ENCODE measurements around the gene FAM204A.

FAM204A gene

DNA sequence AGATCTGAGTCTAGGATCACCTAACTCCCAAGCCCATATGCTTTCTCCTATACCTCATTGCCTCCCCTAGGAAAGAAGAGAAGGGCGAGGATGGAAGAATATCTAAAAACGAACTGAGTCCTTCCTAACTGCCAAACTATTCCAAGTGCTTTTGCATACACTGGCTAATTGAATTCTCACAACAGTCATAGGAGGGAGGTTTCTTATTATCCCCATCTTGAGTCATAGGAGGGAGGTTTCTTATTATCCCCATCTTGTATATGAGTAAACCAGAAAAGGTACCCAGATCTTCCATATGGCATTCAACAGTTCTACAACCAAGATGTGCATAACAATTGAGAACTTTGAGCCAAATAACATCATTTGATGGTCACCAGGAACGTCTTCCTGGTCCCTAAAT lies 13.1 kb upstream of the FAM204A start:
- Histone ChIP-seq H3K27me3 (ENCODE audit: insufficient read depth, low read length, poor library complexity, severe bottlenecking) (peaks cover 6% of the 10 kb centered on the region), H3F3A (ENCODE audit: low read depth) (no peaks in the 10 kb centered on the region), H3K4me1 (ENCODE audit: insufficient read depth, low read length, poor library complexity, severe bottlenecking) (no peaks in the 10 kb centered on the region), H3K4me3 (ENCODE audit: low read length, poor library complexity, severe bottlenecking) (no peak overlapping the region), H3K9me2 (replicated peaks; ENCODE audit: low read depth, low read length) (no peaks in the 10 kb centered on the region), H3K9ac (ENCODE audit: low read depth, low read length, poor library complexity, severe bottlenecking) (no peak overlapping the region), H3K36me3 (ENCODE audit: insufficient read depth, low read length) (no peaks in the 10 kb centered on the region), H3K79me2 (ENCODE audit: insufficient read depth, low read length) (no peaks in the 10 kb centered on the region), H3K9me3 (ENCODE audit: insufficient read depth, low read depth, low read length) (no peaks in the 10 kb centered on the region), H3K4me2 (ENCODE audit: low read depth, low read length, poor library complexity, severe bottlenecking) (no peak overlapping the region), H2AFZ (ENCODE audit: low read length) (no peak overlapping the region), H4K20me1 (ENCODE audit: insufficient read depth, low read length, poor library complexity, severe bottlenecking) (no peaks in the 10 kb centered on the region)
- no peak for TF ChIP-seq EZH2phosphoT487 (IDR thresholded peaks at IDR 0.05; ENCODE audit: borderline replicate concordance)
- TF ChIP-seq, protein P1, sequence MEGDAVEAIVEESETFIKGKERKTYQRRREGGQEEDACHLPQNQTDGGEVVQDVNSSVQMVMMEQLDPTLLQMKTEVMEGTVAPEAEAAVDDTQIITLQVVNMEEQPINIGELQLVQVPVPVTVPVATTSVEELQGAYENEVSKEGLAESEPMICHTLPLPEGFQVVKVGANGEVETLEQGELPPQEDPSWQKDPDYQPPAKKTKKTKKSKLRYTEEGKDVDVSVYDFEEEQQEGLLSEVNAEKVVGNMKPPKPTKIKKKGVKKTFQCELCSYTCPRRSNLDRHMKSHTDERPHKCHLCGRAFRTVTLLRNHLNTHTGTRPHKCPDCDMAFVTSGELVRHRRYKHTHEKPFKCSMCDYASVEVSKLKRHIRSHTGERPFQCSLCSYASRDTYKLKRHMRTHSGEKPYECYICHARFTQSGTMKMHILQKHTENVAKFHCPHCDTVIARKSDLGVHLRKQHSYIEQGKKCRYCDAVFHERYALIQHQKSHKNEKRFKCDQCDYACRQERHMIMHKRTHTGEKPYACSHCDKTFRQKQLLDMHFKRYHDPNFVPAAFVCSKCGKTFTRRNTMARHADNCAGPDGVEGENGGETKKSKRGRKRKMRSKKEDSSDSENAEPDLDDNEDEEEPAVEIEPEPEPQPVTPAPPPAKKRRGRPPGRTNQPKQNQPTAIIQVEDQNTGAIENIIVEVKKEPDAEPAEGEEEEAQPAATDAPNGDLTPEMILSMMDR (conservative IDR thresholded peaks at IDR 0.05; ENCODE audit: low read length), result no peak

DNA sequence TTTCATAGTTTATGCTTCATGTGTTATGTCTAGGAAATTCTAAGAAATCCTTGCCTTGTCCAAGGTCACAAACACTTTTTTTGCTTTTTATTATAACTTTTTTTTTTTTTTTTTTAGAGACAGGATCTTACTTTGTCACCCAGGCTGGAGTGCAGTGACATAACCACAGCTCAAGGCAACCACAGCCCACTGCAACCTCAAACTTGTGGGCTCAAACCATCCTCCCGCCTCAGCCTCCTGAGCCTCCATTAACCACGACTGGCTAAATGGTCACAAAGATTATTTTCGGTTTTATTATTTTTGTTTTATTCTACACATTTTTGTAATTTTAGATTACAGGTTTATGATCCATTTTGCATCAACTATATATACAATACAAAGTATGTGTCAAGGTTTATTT lies 7.1 kb upstream of the FAM204A start:
- Histone ChIP-seq H4K20me1 (ENCODE audit: insufficient read depth, low read length, poor library complexity, severe bottlenecking) (no peaks in the 10 kb centered on the region), H3K9ac (ENCODE audit: low read depth, low read length, poor library complexity, severe bottlenecking) (no peak overlapping the region), H3K27me3 (ENCODE audit: insufficient read depth, low read length, poor library complexity, severe bottlenecking) (peaks cover 6% of the 10 kb centered on the region), H2AFZ (ENCODE audit: low read length) (no peak overlapping the region), H3K9me2 (replicated peaks; ENCODE audit: low read depth, low read length) (no peaks in the 10 kb centered on the region), H3K4me2 (ENCODE audit: low read depth, low read length, poor library complexity, severe bottlenecking) (no peak overlapping the region), H3K4me1 (ENCODE audit: insufficient read depth, low read length, poor library complexity, severe bottlenecking) (no peaks in the 10 kb centered on the region), H3K79me2 (ENCODE audit: insufficient read depth, low read length) (no peaks in the 10 kb centered on the region), H3K9me3 (ENCODE audit: insufficient read depth, low read depth, low read length) (no peaks in the 10 kb centered on the region), H3K36me3 (ENCODE audit: insufficient read depth, low read length) (no peaks in the 10 kb centered on the region), H3K4me3 (ENCODE audit: low read length, poor library complexity, severe bottlenecking) (no peak overlapping the region), H3F3A (ENCODE audit: low read depth) (no peaks in the 10 kb centered on the region)
- no peak for TF ChIP-seq EZH2phosphoT487 (IDR thresholded peaks at IDR 0.05; ENCODE audit: borderline replicate concordance)
- TF ChIP-seq, protein P1 (conservative IDR thresholded peaks at IDR 0.05; ENCODE audit: low read length), result no peak

DNA sequence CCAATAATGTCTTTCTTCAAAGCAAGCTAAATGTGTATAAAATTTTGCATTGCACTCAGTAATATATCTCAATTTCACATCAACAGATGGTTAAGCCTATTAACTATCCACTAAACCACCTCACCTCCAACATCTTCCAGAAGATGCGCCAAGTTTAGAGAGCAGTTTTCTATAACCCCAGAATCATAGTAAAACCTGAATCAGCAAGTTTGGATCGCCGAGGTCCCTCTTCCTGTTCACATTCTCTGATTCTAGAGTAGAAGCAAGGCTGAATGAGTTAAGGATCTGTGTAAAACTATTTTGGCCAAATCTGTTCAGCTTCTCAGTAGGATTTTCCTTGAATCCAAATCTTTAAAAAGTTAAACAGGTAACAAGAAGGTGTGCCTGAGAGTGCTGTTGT lies 1.4 kb upstream of the FAM204A start:
- Histone ChIP-seq H3K36me3 (ENCODE audit: insufficient read depth, low read length) (no peaks in the 10 kb centered on the region), H3K4me3 (ENCODE audit: low read length, poor library complexity, severe bottlenecking) (no peak overlapping the region), H3K4me1 (ENCODE audit: insufficient read depth, low read length, poor library complexity, severe bottlenecking) (peaks cover 32% of the 10 kb centered on the region), H3K79me2 (ENCODE audit: insufficient read depth, low read length) (peaks cover 35% of the 10 kb centered on the region), H3K9me3 (ENCODE audit: insufficient read depth, low read depth, low read length) (no peaks in the 10 kb centered on the region), H3K4me2 (ENCODE audit: low read depth, low read length, poor library complexity, severe bottlenecking) (no peak overlapping the region), H3F3A (ENCODE audit: low read depth) (no peaks in the 10 kb centered on the region), H3K9ac (ENCODE audit: low read depth, low read length, poor library complexity, severe bottlenecking) (no peak overlapping the region), H4K20me1 (ENCODE audit: insufficient read depth, low read length, poor library complexity, severe bottlenecking) (no peaks in the 10 kb centered on the region), H2AFZ (ENCODE audit: low read length) (no peak overlapping the region), H3K9me2 (replicated peaks; ENCODE audit: low read depth, low read length) (no peaks in the 10 kb centered on the region), H3K27me3 (ENCODE audit: insufficient read depth, low read length, poor library complexity, severe bottlenecking) (no peaks in the 10 kb centered on the region)
- TF ChIP-seq EZH2phosphoT487 (IDR thresholded peaks at IDR 0.05; ENCODE audit: borderline replicate concordance), result no peak
- TF ChIP-seq, protein P1 (conservative IDR thresholded peaks at IDR 0.05; ENCODE audit: low read length), result no peak

Measured in Loucy (cell line).